Colonic mucosa (tissue), 4 donors: Measurements from ENCODE around the gene TMEM144. TPM values are rescaled to one million over a fixed set of nuclear protein-coding genes. Genes with fewer than 3 reads are reported as not detected.
"Not testable (repeated sequence)": the region's sequence is repeated elsewhere in the genome, so short reads cannot be mapped to it uniquely, and the experiment has no call there.

Experiments used
- DNase-seq: peaks from one replicate; pipeline ENCODE4 v3.0.0-alpha.2; 2020
- H3K27ac ChIP-seq: fragments of 200-600 bp; one replicate; pipeline ENCODE4 v1.8.0; 2021
- H3K27me3 ChIP-seq: fragments of 200-600 bp; one replicate; pipeline ENCODE4 v1.8.0; 2021
- H3K36me3 ChIP-seq: fragments of 200-600 bp; one replicate; pipeline ENCODE4 v1.8.0; 2021
- H3K4me1 ChIP-seq: fragments of 200-600 bp; one replicate; pipeline ENCODE4 v1.8.0; 2021; ENCODE audit warnings: mild to moderate bottlenecking
- H3K4me3 ChIP-seq: fragments of 200-600 bp; one replicate; pipeline ENCODE4 v1.8.0; 2021
- H3K9ac ChIP-seq, 2 donors: one replicate each; pipeline ENCODE4 v1.7.0; 2013; ENCODE audit warnings: control low read depth in 2 of 2, low read depth in 2 of 2, low read length in 2 of 2
- H3K9me3 ChIP-seq: fragments of 200-600 bp; one replicate; pipeline ENCODE4 v1.8.0; 2021
- intact Hi-C: fragments of 100-400 bp; cut with DNase I; formaldehyde crosslinking; loops from one replicate; pipeline ENCODE4 v1.14.1; 2022
- total RNA-seq, 2 donors: library from RNA; stranded (reverse); fragmentation: NEBNext Ultra II Directional in 1 of 2; extraction: Animal tissue kit (Norgen Biotek cat#: 25700) in 1 of 2; gene quantifications; one replicate each; pipeline ENCODE4 v1.2.1, GENCODE V29; 2021
- TF ChIP-seq, protein P1 (sequence below): fragments of 200-600 bp; IDR thresholded peaks from one replicate; pipeline ENCODE4 v1.8.0; 2022; ENCODE audit warnings: antibody characterized with exemption, mild to moderate bottlenecking
- donor health status: healthy.
- donor health status: DM: no; HTN: no; CAD: no.
- donor health status: DM: no; HTN: no; CAD: no.

TMEM144 gene
- total RNA-seq, 2 donors from 2014 or later, result 18.3 to 28.6 TPM

DNA sequence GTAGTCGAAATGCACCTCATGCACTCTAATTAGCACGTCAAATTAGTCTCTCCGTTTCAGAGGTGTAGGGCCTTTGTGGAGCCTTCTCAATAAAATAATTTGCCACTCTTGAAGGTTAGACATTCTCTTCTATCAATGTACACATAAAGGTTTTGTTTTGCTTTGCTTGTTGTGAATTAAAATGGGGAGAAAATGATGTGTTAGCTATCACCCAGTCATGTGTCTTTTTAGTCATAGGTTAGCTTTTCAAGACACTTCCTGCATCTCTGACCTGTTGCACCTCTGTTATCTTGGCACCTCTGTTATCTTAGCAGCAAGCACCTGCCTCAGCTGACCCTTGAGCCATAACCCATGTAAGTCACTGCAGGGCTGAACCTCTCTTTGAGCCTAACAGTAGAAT is 936 bp downstream of the TMEM144 start:
- Histone ChIP-seq H3K9me3 (no peaks in the 10 kb centered on the region), H3K27me3 (no peaks in the 10 kb centered on the region), H3K4me1 (peaks cover 4% of the 10 kb centered on the region), H3K9ac (peak overlapping the region in 1 of 2 donors; percentile 60), H3K36me3 (no peaks in the 10 kb centered on the region), H3K27ac (peak overlapping the region; percentile 70), H3K4me3 (peak overlapping the region; percentile 31)
- intact Hi-C loops, result no loop called here
- DNase-seq, result peak; percentile 50
- TF ChIP-seq, protein P1, sequence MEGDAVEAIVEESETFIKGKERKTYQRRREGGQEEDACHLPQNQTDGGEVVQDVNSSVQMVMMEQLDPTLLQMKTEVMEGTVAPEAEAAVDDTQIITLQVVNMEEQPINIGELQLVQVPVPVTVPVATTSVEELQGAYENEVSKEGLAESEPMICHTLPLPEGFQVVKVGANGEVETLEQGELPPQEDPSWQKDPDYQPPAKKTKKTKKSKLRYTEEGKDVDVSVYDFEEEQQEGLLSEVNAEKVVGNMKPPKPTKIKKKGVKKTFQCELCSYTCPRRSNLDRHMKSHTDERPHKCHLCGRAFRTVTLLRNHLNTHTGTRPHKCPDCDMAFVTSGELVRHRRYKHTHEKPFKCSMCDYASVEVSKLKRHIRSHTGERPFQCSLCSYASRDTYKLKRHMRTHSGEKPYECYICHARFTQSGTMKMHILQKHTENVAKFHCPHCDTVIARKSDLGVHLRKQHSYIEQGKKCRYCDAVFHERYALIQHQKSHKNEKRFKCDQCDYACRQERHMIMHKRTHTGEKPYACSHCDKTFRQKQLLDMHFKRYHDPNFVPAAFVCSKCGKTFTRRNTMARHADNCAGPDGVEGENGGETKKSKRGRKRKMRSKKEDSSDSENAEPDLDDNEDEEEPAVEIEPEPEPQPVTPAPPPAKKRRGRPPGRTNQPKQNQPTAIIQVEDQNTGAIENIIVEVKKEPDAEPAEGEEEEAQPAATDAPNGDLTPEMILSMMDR, result no peak

DNA sequence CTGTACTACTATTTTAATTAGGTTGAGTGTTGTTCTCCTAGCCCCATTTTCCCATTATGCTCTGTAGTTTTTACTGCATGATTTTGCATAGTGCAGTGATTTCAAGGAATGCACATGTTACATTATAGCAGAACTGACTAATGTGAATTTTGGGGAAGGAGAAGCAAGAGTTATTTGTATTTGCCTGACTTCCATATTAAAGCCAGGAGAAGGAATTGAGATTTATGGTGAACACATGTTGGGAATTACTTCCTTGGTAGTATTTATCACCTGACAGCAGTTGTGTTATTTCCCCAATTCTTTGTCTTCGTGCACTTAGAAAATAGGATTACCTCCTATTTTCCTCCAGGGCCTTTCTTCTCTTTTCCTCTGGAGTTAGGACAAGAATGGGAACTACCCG is 3.2 kb downstream of the TMEM144 start:
- Histone ChIP-seq H3K27ac (no peak overlapping the region), H3K9me3 (no peaks in the 10 kb centered on the region), H3K4me3 (no peak overlapping the region), H3K4me1 (peaks cover 4% of the 10 kb centered on the region), H3K9ac (no peak overlapping the region), H3K27me3 (no peaks in the 10 kb centered on the region), H3K36me3 (no peaks in the 10 kb centered on the region)
- DNase-seq, result no peak
- TF ChIP-seq, protein P1, result no peak
- intact Hi-C loops, result no loop called here

DNA sequence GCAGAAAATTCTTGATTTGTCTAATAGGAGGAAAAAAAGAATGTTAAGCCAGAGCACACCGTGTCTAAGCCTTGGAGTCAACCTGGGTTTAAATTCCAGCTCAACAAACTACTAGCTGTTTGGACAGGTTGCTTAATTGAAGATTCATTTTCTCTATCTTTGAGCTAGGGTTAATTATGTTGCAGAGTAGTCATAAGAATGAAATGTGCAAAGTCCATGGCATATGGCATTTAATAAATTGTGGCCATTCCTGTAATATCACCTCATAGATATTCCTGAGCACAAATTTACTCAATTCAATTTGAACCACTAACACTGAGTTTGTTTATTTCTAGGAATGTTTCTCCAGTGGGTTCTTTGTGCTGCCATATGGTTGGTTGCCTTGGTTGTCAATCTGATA is 4.6 kb downstream of the TMEM144 start:
- intact Hi-C loops, result no loop called here
- Histone ChIP-seq H3K4me3 (no peak overlapping the region), H3K4me1 (peaks cover 4% of the 10 kb centered on the region), H3K36me3 (no peaks in the 10 kb centered on the region), H3K9ac (no peak overlapping the region), H3K27me3 (no peaks in the 10 kb centered on the region), H3K27ac (no peak overlapping the region), H3K9me3 (no peaks in the 10 kb centered on the region)
- TF ChIP-seq, protein P1, result no peak
- no peak for DNase-seq

DNA sequence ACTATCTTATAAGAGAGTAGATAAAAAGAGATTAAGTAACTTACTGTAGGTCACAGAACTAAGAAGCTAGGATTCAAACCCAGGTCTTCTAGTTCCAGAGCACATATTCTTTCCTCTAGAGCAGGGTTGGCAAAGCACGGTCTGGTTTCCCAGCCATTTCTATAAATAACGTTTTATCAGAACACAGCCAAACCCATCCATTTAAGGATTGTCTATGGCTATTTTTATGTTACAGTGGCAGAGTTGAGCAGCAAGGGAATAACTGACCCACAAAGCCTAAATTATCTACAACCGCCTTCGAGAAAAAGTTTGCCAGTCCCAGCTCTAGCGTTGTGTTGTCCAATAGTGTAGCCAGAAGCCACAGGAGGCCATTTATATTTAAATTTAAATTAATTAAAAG is 7.5 kb downstream of the TMEM144 start:
- Histone ChIP-seq H3K27ac (no peak overlapping the region), H3K27me3 (no peaks in the 10 kb centered on the region), H3K4me3 (no peak overlapping the region), H3K36me3 (no peaks in the 10 kb centered on the region), H3K4me1 (no peaks in the 10 kb centered on the region), H3K9me3 (no peaks in the 10 kb centered on the region), H3K9ac (no peak overlapping the region)
- TF ChIP-seq, protein P1, result no peak
- DNase-seq, result no peak
- intact Hi-C loops, result no loop called here

DNA sequence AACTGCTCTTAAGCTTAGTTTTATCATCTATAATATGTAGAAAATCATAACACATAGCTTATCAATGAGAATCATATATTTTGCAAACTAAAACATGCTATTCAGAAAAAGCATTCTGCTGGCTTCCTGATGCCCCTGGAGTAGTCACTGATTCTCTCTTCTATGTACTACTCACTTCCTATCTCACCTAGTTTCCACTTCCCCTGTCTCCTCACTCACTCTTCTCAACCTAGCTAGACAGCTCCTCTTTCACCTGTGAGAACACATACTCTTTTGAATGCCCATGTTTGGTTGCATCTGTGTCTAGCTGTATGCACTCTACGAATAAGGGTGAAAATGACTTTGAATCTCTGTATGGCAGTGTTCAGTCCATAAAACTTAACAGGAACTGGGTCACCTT is 9.3 kb downstream of the TMEM144 start:
- no peaks in the 10 kb centered on the region for H3K27me3 ChIP-seq
- H3K36me3 ChIP-seq, result no peaks in the 10 kb centered on the region
- no peak for DNase-seq
- TF ChIP-seq, protein P1, result no peak
- no peaks in the 10 kb centered on the region for H3K4me1 ChIP-seq
- H3K9ac ChIP-seq, result no peak overlapping the region
- H3K4me3 ChIP-seq, result no peak overlapping the region
- no peaks in the 10 kb centered on the region for H3K9me3 ChIP-seq
- H3K27ac ChIP-seq, result no peak overlapping the region
- intact Hi-C loops, result no loop called here

DNA sequence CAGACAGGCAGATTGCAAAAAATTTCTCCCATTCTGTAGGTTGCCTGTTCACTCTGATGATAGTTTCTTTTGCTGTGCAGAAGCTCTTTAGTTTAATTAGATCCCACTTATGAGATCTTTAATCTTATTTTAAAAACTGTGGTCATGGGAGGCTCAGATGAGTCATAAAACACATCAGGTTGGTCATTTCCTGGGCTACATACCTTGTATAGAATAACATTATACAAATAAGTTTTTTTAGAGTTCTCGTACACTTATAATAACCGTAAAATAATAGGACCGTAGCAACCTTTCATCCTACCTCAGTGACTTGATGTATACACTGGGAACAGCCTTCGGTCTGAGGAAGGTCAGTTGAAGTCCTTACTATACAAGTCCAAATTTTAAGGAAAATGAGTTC is 14.0 kb downstream of the TMEM144 start:
- H3K27me3 ChIP-seq, H3K27ac ChIP-seq, H3K4me3 ChIP-seq, H3K36me3 ChIP-seq, intact Hi-C loops, H3K4me1 ChIP-seq, H3K9me3 ChIP-seq, H3K9ac ChIP-seq, DNase-seq: not testable (repeated sequence)

DNA sequence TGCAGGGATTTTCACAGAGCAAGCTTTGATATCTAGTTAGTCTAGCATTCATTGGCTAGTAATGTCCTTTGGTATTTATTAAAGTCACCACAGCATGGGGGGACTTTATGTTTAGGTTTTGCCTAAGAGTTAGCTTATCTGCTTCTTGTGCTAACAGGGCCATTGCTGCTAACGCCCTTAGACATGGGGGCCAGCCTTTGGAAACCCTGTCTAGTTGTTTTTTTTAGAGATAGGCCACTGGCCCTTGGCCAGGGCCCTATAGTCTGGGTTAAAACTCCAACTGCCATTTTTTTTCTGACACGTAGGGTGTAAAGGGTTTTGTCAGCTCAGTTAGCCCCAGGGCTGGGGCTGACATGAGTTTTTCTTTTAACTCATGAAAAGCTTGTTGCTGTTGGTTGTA is 14.7 kb downstream of the TMEM144 start:
- not testable (repeated sequence) for H3K36me3 ChIP-seq

DNA sequence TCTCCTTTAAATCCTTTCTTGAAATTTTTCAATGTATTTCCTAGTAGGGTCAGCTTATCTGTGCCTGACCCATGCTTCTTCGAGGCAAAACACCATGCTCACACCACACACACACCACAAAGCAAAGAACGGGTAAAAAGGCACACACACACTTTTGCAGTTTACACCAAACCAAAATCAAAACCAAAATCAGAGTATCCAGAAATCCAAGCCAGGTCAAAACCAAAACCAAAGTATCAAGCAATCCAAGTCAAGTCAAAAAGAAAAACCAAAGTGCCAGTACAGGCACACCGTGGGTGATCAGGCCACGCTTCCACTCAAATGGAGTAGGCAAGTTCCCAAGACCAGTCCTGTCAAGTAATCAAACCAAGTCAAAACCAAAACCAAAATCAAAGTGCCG is 17.6 kb downstream of the TMEM144 start:
- DNase-seq, H3K9me3 ChIP-seq, H3K4me3 ChIP-seq, H3K27me3 ChIP-seq, H3K27ac ChIP-seq, H3K4me1 ChIP-seq, H3K36me3 ChIP-seq, intact Hi-C loops, H3K9ac ChIP-seq: not testable (repeated sequence)

More for the DNA sequence above, 14.7 kb downstream of the TMEM144 start:
- H3K4me3 ChIP-seq, H3K27me3 ChIP-seq, H3K27ac ChIP-seq, H3K9ac ChIP-seq, intact Hi-C loops, H3K4me1 ChIP-seq, DNase-seq, H3K9me3 ChIP-seq: not testable (repeated sequence)

DNA sequence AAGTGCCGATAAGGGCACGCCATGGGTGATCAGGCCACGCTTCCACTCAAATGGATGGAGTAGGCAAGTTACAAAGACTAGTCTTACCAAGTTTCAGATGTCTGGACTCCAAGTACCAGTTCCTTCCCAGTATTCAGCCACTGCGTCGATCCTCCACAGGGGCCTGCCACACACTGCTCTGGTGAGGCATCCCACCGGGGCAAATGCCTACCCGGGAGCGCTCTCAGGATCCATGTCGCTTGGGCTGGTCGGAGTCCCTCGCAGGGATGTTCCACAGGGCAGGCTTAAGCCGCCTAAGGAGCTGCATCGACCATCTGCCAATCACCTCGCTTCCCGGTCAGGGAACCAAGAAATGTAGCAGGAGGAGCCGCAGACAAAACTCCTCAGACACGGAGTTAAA is 18.1 kb downstream of the TMEM144 start:
- H3K9ac ChIP-seq, H3K9me3 ChIP-seq, intact Hi-C loops, H3K27ac ChIP-seq, H3K4me3 ChIP-seq, H3K36me3 ChIP-seq, H3K4me1 ChIP-seq, H3K27me3 ChIP-seq, DNase-seq: not testable (repeated sequence)
